Measurements from ENCODE around the gene TAGLN3. TPM values are rescaled to one million over a fixed set of nuclear protein-coding genes. Genes with fewer than 3 reads are reported as not detected.
A peak's percentile ranks its signal among the peaks of the same experiment; 100 is the strongest.

TAGLN3 gene
- total and polyA plus RNA-seq, 2 experiments from 2014 or later, result 0.61 TPM; not detected in 1

DNA sequence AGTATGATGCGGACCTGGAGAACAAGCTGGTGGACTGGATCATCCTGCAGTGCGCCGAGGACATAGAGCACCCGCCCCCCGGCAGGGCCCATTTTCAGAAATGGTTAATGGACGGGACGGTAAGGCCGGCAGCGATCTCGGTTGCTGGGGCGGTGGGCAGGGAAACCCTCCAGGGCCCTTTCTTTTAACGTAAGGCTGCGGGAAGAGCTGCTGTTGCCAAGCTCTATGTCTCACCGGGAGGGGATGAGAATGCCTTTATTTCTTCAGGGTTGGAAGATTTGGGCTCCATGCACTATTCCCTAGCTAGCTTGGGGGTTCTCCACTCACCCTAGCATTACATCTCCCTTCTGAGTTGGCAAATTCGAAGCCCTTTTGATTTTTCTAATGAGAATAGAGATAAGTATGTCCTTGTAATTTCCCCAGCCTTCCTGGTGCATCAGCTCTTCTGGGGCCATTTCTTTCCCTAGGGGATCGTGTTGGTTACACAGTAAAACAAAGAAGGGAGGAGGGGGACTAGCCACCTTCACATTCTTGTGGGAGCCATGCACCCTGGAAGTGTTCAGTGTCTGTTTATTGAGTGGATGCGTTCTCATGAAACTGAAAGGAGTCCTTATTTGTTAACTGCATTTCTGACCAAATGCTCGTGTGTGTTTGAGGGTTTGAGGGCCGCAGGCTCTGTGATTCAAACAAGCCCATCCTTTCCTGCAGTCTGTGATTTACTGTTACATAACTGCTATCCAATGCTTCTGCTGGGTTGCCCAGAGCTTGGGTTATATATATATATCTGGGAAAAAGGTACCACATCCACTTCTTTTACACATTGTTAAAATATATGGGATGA is 982 bp downstream of the TAGLN3 start:
- Histone ChIP-seq H3K4me3 (peak overlapping the region; percentile 75), H3K27ac (no peak overlapping the region), H3K4me1 (ENCODE audit: insufficient read depth) (peaks cover 22% of the 10 kb centered on the region), H3K27me3 (replicated peaks; ENCODE audit: insufficient read depth) (no peaks in the 10 kb centered on the region), H3K4me2 (ENCODE audit: unreplicated experiment) (peak overlapping the region; percentile 98), H3K79me2 (ENCODE audit: insufficient read depth) (no peaks in the 10 kb centered on the region), H3K9ac (peak overlapping the region; percentile 44), H3K36me3 (ENCODE audit: low read depth) (no peaks in the 10 kb centered on the region), H3F3A (ENCODE audit: insufficient read depth) (peaks cover 21% of the 10 kb centered on the region), H3K9me3 (ENCODE audit: low read depth) (no peaks in the 10 kb centered on the region), H3K9me2 (ENCODE audit: insufficient read depth) (no peaks in the 10 kb centered on the region), H2AFZ (peak overlapping the region; percentile 94), H4K20me1 (ENCODE audit: insufficient read depth) (no peaks in the 10 kb centered on the region)
- WGBS, 2 experiments (ENCODE audit: low coverage in 1 of 2, low lambda C conversion rate in 2 of 2, missing lambda C conversion rate in 2 of 2), result 51 to 55% methylated on average over 19 of the region's 19 CpGs
- in situ Hi-C loops (cut with MboI), result no loop called here
- TF ChIP-seq EZH2phosphoT487 (IDR thresholded peaks at IDR 0.05; ENCODE audit: insufficient read depth, low read depth), result no peak
- no peak for TF ChIP-seq EZH2 (IDR thresholded peaks at IDR 0.05; ENCODE audit: insufficient read depth, poor library complexity, severe bottlenecking)
- no peak for DNase-seq

- no peak overlapping the region for H2AFZ ChIP-seq
Measured at GRCh38 chr3:112000367-112000771, 1.6 kb downstream of the TAGLN3 start.

DNA sequence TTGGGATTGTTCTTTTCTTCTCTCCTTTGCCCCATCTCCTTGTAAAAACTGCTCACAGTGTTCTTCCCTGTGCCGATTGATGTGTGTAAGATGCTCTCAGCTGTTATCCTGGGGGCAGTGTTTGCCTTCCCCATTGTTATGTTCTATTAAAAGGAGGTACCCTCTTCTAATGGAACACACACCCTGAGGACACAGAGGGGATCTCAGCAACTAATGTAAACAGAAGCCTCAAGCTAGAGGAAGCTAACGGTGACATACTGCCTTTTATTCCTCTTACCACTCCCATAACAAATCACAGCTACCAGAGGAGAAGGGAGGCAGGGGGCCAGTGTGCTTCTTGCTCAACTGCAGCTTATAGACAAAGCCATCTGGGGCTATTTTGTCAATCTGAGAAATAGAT is 2.2 kb downstream of the TAGLN3 start:
- H3K4me2 ChIP-seq (ENCODE audit: unreplicated experiment), result no peak overlapping the region
- no peaks in the 10 kb centered on the region for H4K20me1 ChIP-seq (ENCODE audit: insufficient read depth)
- no peaks in the 10 kb centered on the region for H3K9me2 ChIP-seq (ENCODE audit: insufficient read depth)
- no peak overlapping the region for H3K27ac ChIP-seq
- no peaks in the 10 kb centered on the region for H3K79me2 ChIP-seq (ENCODE audit: insufficient read depth)
- H3K9ac ChIP-seq, result no peak overlapping the region
- H2AFZ ChIP-seq, result no peak overlapping the region
- in situ Hi-C loops (cut with MboI), result no loop called here
- H3K4me1 ChIP-seq (ENCODE audit: insufficient read depth), result peaks cover 30% of the 10 kb centered on the region
- no peaks in the 10 kb centered on the region for H3K36me3 ChIP-seq (ENCODE audit: low read depth)
- TF ChIP-seq EZH2phosphoT487 (IDR thresholded peaks at IDR 0.05; ENCODE audit: insufficient read depth, low read depth) (no peak), EZH2 (IDR thresholded peaks at IDR 0.05; ENCODE audit: insufficient read depth, poor library complexity, severe bottlenecking) (no peak)
- WGBS, 2 experiments (ENCODE audit: low coverage in 1 of 2, low lambda C conversion rate in 2 of 2, missing lambda C conversion rate in 2 of 2), result 63 to 77% methylated on average over 2 of the region's 2 CpGs
- no peaks in the 10 kb centered on the region for H3K27me3 ChIP-seq (replicated peaks; ENCODE audit: insufficient read depth)
- no peak overlapping the region for H3K4me3 ChIP-seq
- peaks cover 29% of the 10 kb centered on the region for H3F3A ChIP-seq (ENCODE audit: insufficient read depth)
- no peaks in the 10 kb centered on the region for H3K9me3 ChIP-seq (ENCODE audit: low read depth)
- DNase-seq, result no peak

More at GRCh38 chr3:112000367-112000771, 1.6 kb downstream of the TAGLN3 start:
- in situ Hi-C loops (cut with MboI), result no loop called here
- 99 to 100% methylated on average over 5 of the region's 5 CpGs for WGBS, 2 experiments (ENCODE audit: low coverage in 1 of 2, low lambda C conversion rate in 2 of 2, missing lambda C conversion rate in 2 of 2)
- H3K4me3 ChIP-seq, result no peak overlapping the region
- H3K9ac ChIP-seq, result no peak overlapping the region
- H3K9me2 ChIP-seq (ENCODE audit: insufficient read depth), result no peaks in the 10 kb centered on the region
- DNase-seq, result no peak
- no peak for TF ChIP-seq EZH2phosphoT487 (IDR thresholded peaks at IDR 0.05; ENCODE audit: insufficient read depth, low read depth)
- TF ChIP-seq EZH2 (IDR thresholded peaks at IDR 0.05; ENCODE audit: insufficient read depth, poor library complexity, severe bottlenecking), result no peak
- peaks cover 28% of the 10 kb centered on the region for H3F3A ChIP-seq (ENCODE audit: insufficient read depth)
- peaks cover 29% of the 10 kb centered on the region for H3K4me1 ChIP-seq (ENCODE audit: insufficient read depth)
- H3K27ac ChIP-seq, result no peak overlapping the region
- no peaks in the 10 kb centered on the region for H4K20me1 ChIP-seq (ENCODE audit: insufficient read depth)
- no peaks in the 10 kb centered on the region for H3K36me3 ChIP-seq (ENCODE audit: low read depth)
- H3K9me3 ChIP-seq (ENCODE audit: low read depth), result no peaks in the 10 kb centered on the region
- H3K4me2 ChIP-seq (ENCODE audit: unreplicated experiment), result no peak overlapping the region
- no peaks in the 10 kb centered on the region for H3K79me2 ChIP-seq (ENCODE audit: insufficient read depth)
- H3K27me3 ChIP-seq (replicated peaks; ENCODE audit: insufficient read depth), result no peaks in the 10 kb centered on the region

GRCh38 chr3:112001526-112001925 is 2.8 kb downstream of the TAGLN3 start:
- no peaks in the 10 kb centered on the region for H3K9me2 ChIP-seq (ENCODE audit: insufficient read depth)
- 98 to 100% methylated on average over 2 of the region's 2 CpGs for whole genome bisulfite sequencing, 2 experiments (ENCODE audit: low coverage in 1 of 2, low lambda C conversion rate in 2 of 2, missing lambda C conversion rate in 2 of 2)
- H3K4me1 ChIP-seq (ENCODE audit: insufficient read depth), result peaks cover 30% of the 10 kb centered on the region
- in situ Hi-C loops (cut with MboI), result no loop called here
- DNase-seq, result no peak
- H3K27me3 ChIP-seq (replicated peaks; ENCODE audit: insufficient read depth), result no peaks in the 10 kb centered on the region
- H3K9ac ChIP-seq, result no peak overlapping the region
- H3K4me2 ChIP-seq (ENCODE audit: unreplicated experiment), result no peak overlapping the region
- H3F3A ChIP-seq (ENCODE audit: insufficient read depth), result peaks cover 29% of the 10 kb centered on the region
- H3K4me3 ChIP-seq, result no peak overlapping the region
- H3K27ac ChIP-seq, result no peak overlapping the region
- H3K9me3 ChIP-seq (ENCODE audit: low read depth), result no peaks in the 10 kb centered on the region
- H2AFZ ChIP-seq, result no peak overlapping the region
- no peaks in the 10 kb centered on the region for H3K36me3 ChIP-seq (ENCODE audit: low read depth)
- TF ChIP-seq EZH2 (IDR thresholded peaks at IDR 0.05; ENCODE audit: insufficient read depth, poor library complexity, severe bottlenecking) (no peak), EZH2phosphoT487 (IDR thresholded peaks at IDR 0.05; ENCODE audit: insufficient read depth, low read depth) (no peak)
- H4K20me1 ChIP-seq (ENCODE audit: insufficient read depth), result no peaks in the 10 kb centered on the region
- no peaks in the 10 kb centered on the region for H3K79me2 ChIP-seq (ENCODE audit: insufficient read depth)
